22Rv1 (cell line): Measurements from ENCODE around the gene SEC14L5.

Experiments
- CTCF ChIP-seq: fragments of 450-650 bp; IDR thresholded peaks from 2 replicates; pipeline ENCODE4 v1.5.1; 2017; ENCODE audit warnings: mild to moderate bottlenecking
- ZFX ChIP-seq: fragments of 450-650 bp; IDR thresholded peaks from 2 replicates; pipeline ENCODE4 v1.6.1; 2017; ENCODE audit warnings: antibody characterized with exemption, borderline replicate concordance

- TF ChIP-seq CTCF = no peak
- TF ChIP-seq ZFX = no peak
These were observed 30.5 kb upstream of the SEC14L5 start for GRCh38 chr16:4927661-4928060.
